Natural killer cell (primary cell): ENCODE measurements around the gene SOWAHA. TPM values are rescaled to one million over a fixed set of nuclear protein-coding genes. Genes with fewer than 3 reads are reported as not detected.

ENCODE experiments used
- ATAC-seq, 3 donors: fragments of 150-1000 bp in 2 of 3; fragments of 200-7000 bp in 1 of 3; cut with Tn5 transposase; 1 replicate in 1 of 3; 2 replicates in 2 of 3; pipeline ENCODE4 v1.10.0; 2021; ENCODE audit warnings: mild to moderate bottlenecking in 2 of 3, moderate library complexity in 2 of 3
- DNase-seq, 2 donors: peaks; one replicate each; pipeline versions ENCODE4 v3.0.0 to v3.0.0-alpha.2; 2013 to 2021; ENCODE audit warnings: mixed read lengths in 1 of 2
- H3K27ac ChIP-seq: one replicate; pipeline ENCODE4 v1.5.1; 2013; ENCODE audit warnings: mild to moderate bottlenecking, low read length
- H3K27me3 ChIP-seq: one replicate; pipeline ENCODE4 v1.6.1; 2013; ENCODE audit warnings: low read length; ENCODE audit not compliant: control insufficient read depth, insufficient read depth
- H3K36me3 ChIP-seq: one replicate; pipeline ENCODE4 v1.6.1; 2013; ENCODE audit warnings: low read length; ENCODE audit not compliant: control insufficient read depth, insufficient read depth
- H3K4me1 ChIP-seq: one replicate; pipeline ENCODE4 v1.6.1; 2013; ENCODE audit warnings: low read length; ENCODE audit not compliant: control insufficient read depth, insufficient read depth
- H3K4me3 ChIP-seq: one replicate; pipeline ENCODE4 v1.5.1; 2013; ENCODE audit warnings: low read length
- H3K9me3 ChIP-seq: one replicate; pipeline ENCODE4 v1.6.1; 2013; ENCODE audit warnings: low read length; ENCODE audit not compliant: control insufficient read depth, insufficient read depth
- H3K27ac Mint-ChIP-seq, 2 donors: one replicate each; pipeline ENCODE4 v1.8.0; 2022; ENCODE audit warnings: mild to moderate bottlenecking in 2 of 2, mixed read lengths in 2 of 2, moderate library complexity in 1 of 2
- H3K27me3 Mint-ChIP-seq, 2 donors: one replicate each; pipeline ENCODE4 v1.8.0; 2022; ENCODE audit warnings: low read depth in 2 of 2, mixed read lengths in 2 of 2
- H3K36me3 Mint-ChIP-seq: one replicate; pipeline ENCODE4 v1.8.0; 2022; ENCODE audit warnings: mixed read lengths
- H3K4me1 Mint-ChIP-seq, 2 donors: one replicate each; pipeline ENCODE4 v1.8.0; 2022; ENCODE audit warnings: mixed read lengths in 2 of 2
- H3K4me3 Mint-ChIP-seq: one replicate; pipeline ENCODE4 v1.8.0; 2022; ENCODE audit warnings: mild to moderate bottlenecking, moderate library complexity, mixed read lengths
- H3K9me3 Mint-ChIP-seq, 2 donors: one replicate each; pipeline ENCODE4 v1.8.0; 2022; ENCODE audit warnings: mixed read lengths in 2 of 2
- WGBS: methylation state at CpG from one replicate; pipeline ENCODE4 v1.1.7; 2013; ENCODE audit warnings: missing lambda C conversion rate; ENCODE audit not compliant: insufficient coverage; 5-methylcytosine and 5-hydroxymethylcytosine counted together
- intact Hi-C: fragments of 100-400 bp; cut with micrococcal nuclease; formaldehyde crosslinking; loops from one replicate; pipeline ENCODE4 v1.14.2; 2022
- total RNA-seq, 4 donors: library from RNA; stranded (reverse); fragments of 120-200 nt in 1 of 4; gene quantifications; one replicate each; pipeline versions ENCODE4 v1.2.3 to v1.2.4, GENCODE V29; 2013 to 2022
- TF ChIP-seq, protein P1 (sequence below): fragments of 200-600 bp; IDR thresholded peaks from one replicate; pipeline ENCODE4 v1.8.0; 2022; ENCODE audit warnings: antibody characterized with exemption

The SOWAHA gene
- total RNA-seq, 3 donors from 2014 or later (not counting 1 experiment from before 2014, with no cell fraction given), result not detected

DNA sequence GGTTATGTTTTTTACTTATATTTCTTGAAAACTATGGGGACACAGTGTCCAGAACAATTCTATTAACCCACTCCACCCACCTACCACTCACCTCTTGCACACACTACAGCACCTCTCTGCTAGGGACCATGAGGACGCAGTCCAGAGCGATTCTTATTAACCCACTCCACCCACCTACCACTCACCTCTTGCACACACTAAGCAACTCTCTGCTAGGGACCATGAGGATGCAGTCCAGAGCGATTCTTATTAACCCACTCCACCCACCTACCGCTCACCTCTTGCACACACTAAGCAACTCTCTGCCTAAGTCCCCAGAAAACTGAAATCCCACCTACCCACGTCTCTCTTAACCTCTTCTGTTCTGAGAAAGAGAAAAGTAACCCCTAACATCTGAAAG is 19.5 kb downstream of the SOWAHA start:
- Histone ChIP-seq H3K27ac (no peak overlapping the region), H3K27me3 (peaks cover 7% of the 10 kb centered on the region), H3K4me3 (no peak overlapping the region), H3K4me1 (peaks cover 12% of the 10 kb centered on the region), H3K36me3 (no peaks in the 10 kb centered on the region), H3K9me3 (no peaks in the 10 kb centered on the region)
- TF ChIP-seq, protein P1, sequence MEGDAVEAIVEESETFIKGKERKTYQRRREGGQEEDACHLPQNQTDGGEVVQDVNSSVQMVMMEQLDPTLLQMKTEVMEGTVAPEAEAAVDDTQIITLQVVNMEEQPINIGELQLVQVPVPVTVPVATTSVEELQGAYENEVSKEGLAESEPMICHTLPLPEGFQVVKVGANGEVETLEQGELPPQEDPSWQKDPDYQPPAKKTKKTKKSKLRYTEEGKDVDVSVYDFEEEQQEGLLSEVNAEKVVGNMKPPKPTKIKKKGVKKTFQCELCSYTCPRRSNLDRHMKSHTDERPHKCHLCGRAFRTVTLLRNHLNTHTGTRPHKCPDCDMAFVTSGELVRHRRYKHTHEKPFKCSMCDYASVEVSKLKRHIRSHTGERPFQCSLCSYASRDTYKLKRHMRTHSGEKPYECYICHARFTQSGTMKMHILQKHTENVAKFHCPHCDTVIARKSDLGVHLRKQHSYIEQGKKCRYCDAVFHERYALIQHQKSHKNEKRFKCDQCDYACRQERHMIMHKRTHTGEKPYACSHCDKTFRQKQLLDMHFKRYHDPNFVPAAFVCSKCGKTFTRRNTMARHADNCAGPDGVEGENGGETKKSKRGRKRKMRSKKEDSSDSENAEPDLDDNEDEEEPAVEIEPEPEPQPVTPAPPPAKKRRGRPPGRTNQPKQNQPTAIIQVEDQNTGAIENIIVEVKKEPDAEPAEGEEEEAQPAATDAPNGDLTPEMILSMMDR, result no peak
- Mint-ChIP-seq H3K4me3 (peak overlapping the region; percentile 65), H3K36me3 (no peaks in the 10 kb centered on the region), H3K4me1 (peaks cover 6 to 19% of the 10 kb centered on the region in 2 donors), H3K9me3 (no peaks in the 10 kb centered on the region), H3K27me3 (peaks cover 20 to 24% of the 10 kb centered on the region in 2 donors), H3K27ac (no peak overlapping the region)
- intact Hi-C loops, result no loop called here
- ATAC-seq (no peak), DNase-seq (no peak)
- 96% methylated on average over 5 of the region's 5 CpGs for WGBS

DNA sequence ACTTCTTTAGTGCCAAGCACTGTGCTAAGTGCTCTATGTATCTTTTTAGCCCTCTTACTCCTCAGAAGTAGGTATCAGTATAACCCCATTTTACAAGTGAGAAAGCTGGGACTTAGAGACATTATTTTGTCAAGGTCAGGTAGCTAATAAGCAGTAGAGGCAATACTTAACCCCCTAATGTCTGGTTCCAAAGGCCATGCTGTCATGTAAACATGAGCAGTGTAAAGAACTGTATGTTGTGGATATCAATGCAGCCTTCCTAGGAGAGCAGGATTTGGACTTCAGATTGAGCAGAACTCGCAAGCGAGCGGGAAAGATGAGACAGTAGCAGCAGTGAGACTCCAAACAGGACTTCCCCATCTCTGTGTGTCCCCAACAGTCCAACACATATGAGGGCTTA is 21.0 kb downstream of the SOWAHA start:
- H3K27ac ChIP-seq, result no peak overlapping the region
- intact Hi-C loops, result no loop called here
- Mint-ChIP-seq H3K4me1 (peaks cover 6 to 19% of the 10 kb centered on the region in 2 donors), H3K27me3 (peaks cover 16 to 17% of the 10 kb centered on the region in 2 donors), H3K36me3 (no peaks in the 10 kb centered on the region), H3K4me3 (no peak overlapping the region), H3K27ac (no peak overlapping the region), H3K9me3 (no peaks in the 10 kb centered on the region)
- peaks cover 3% of the 10 kb centered on the region for H3K27me3 ChIP-seq
- H3K9me3 ChIP-seq, result no peaks in the 10 kb centered on the region
- no peaks in the 10 kb centered on the region for H3K36me3 ChIP-seq
- no peak overlapping the region for H3K4me3 ChIP-seq
- ATAC-seq (no peak), DNase-seq (no peak)
- 97% methylated on average over 3 of the region's 3 CpGs for WGBS
- H3K4me1 ChIP-seq, result peaks cover 12% of the 10 kb centered on the region
- TF ChIP-seq, protein P1, result no peak

DNA sequence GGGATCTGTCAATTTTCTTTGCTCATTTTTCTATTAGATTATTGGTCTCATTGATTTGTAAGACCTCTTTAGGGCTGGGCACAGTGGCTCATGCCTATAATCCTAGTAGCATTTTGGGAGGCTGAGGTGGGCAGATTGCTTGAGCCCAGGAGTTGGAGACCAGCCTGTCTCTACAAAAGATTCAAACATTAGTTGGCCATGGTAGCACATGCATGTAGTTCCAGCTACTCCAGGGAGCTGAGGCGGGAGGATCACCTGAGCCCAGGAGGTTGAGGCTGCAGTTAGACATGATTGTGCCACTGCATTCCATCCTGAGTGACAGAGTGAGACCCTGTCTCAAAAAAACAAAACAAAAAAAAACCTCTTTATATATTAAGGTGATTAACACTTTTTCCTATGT is 23.8 kb downstream of the SOWAHA start:
- ATAC-seq (no peak), DNase-seq (no peak)
- Histone ChIP-seq H3K27me3 (no peaks in the 10 kb centered on the region), H3K9me3 (no peaks in the 10 kb centered on the region), H3K4me3 (no peak overlapping the region), H3K4me1 (no peaks in the 10 kb centered on the region), H3K27ac (no peak overlapping the region), H3K36me3 (no peaks in the 10 kb centered on the region)
- Mint-ChIP-seq H3K4me1 (no peaks in the 10 kb centered on the region), H3K36me3 (no peaks in the 10 kb centered on the region), H3K27ac (no peak overlapping the region), H3K9me3 (no peaks in the 10 kb centered on the region), H3K4me3 (no peak overlapping the region), H3K27me3 (no peaks in the 10 kb centered on the region)
- WGBS, result 94% methylated on average over 1 of the region's 1 CpG
- TF ChIP-seq, protein P1, result no peak
- intact Hi-C loops, result no loop called here

DNA sequence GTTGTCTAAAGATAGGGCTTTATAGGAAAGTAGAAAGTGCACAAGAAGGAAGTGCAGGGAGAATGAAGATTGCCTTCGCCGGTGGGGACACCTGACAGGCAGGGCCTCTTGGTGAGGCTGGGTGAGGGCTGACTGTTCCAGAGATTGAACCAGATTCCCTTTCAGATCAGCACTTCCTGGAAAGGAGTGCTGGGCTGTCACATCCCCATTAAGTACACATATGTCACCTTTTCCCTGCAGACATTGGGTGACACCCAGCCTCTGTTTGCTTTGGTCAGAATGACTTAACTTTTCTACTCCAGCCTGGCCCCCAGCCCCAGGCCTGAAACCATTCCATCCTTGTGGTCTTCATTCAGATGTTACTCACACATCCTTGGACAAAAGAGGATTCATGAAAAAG is 24.8 kb downstream of the SOWAHA start:
- intact Hi-C loops, result no loop called here
- TF ChIP-seq, protein P1, result no peak

More for the DNA sequence above, 24.8 kb downstream of the SOWAHA start:
- Mint-ChIP-seq H3K9me3 (no peaks in the 10 kb centered on the region), H3K27me3 (no peaks in the 10 kb centered on the region), H3K36me3 (no peaks in the 10 kb centered on the region), H3K4me1 (no peaks in the 10 kb centered on the region), H3K27ac (no peak overlapping the region), H3K4me3 (no peak overlapping the region)
- no peaks in the 10 kb centered on the region for H3K36me3 ChIP-seq
- DNase-seq (no peak), ATAC-seq (no peak)
- H3K27ac ChIP-seq, result no peak overlapping the region
- H3K4me1 ChIP-seq, result no peaks in the 10 kb centered on the region
- H3K9me3 ChIP-seq, result no peaks in the 10 kb centered on the region
- H3K4me3 ChIP-seq, result no peak overlapping the region
- no peaks in the 10 kb centered on the region for H3K27me3 ChIP-seq
- WGBS, result 64% methylated on average over 2 of the region's 2 CpGs
